ENCODE data around the gene DCLRE1A.
"Not testable (repeated sequence)": the region's sequence is repeated elsewhere in the genome, so short reads cannot be mapped to it uniquely, and the experiment has no call there.

DCLRE1A gene

DNA sequence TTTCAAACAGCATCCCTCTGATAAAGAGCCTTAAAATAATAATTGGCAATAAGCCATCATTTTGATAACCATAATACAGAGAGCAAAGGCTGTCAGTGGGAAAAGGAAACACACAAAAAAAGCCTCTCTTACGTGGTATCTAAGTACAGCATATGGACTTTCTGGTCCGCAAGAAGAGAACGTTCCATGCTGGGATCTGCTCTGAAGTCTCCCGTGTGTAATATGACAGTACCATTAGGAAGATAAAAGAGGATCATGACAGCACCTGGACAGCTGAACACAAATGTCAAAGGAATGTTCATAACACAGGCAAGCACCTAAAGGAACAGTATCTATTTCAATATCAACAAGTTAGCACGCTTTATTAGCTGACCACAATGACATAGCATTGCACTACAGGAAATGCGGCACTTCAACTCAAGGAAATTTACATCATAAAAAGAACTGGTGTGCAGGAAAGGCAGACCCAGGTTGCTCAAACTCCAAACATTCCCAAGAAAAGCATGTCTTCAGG lies 9.9 kb downstream of the DCLRE1A start:
- Histone ChIP-seq H3K27me3 (no peaks in the 10 kb centered on the region), H3K27ac (no peak overlapping the region), H3K4me1 (0 out of 2 replicates have a peak, but pooled peaks cover 6% of the 10 kb centered on the region), H3K9ac (no peak overlapping the region), H3K4me3 (no peak overlapping the region), H3K4me2 (no peak overlapping the region), H4K20me1 (no peaks in the 10 kb centered on the region), H3K9me3 (no peaks in the 10 kb centered on the region), H3K36me3 (no peaks in the 10 kb centered on the region)
- no peak for TF ChIP-seq Cebpa-rat (IDR thresholded peaks at IDR 0.05)

DNA sequence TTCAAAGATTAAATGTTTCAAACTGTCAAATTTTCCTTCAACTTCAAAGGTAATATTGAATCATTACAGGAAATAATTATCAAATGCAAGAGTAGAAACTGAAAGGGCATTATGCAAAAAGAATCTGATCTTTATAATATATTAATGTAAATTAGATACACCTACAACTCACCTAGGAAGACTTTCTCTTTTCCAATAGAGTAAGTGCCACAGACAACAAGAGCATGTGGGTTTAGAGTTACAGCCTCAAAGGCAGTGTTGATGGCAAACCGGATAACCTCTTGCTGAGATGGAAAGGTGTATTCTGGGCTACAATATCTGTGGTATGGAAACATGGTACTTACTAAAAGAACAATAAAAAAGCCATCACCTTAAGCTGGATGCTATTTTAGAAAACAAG lies 11.7 kb downstream of the DCLRE1A start:
- TF ChIP-seq Cebpa-rat (IDR thresholded peaks at IDR 0.05): no peak
- Histone ChIP-seq H3K27me3 (no peaks in the 10 kb centered on the region), H4K20me1 (no peaks in the 10 kb centered on the region), H3K9ac (no peak overlapping the region), H3K9me3 (no peaks in the 10 kb centered on the region), H3K4me3 (no peak overlapping the region), H3K36me3 (no peaks in the 10 kb centered on the region), H3K4me1 (0 out of 2 replicates have a peak, but pooled peaks cover 6% of the 10 kb centered on the region), H3K27ac (no peak overlapping the region), H3K4me2 (no peak overlapping the region)

DNA sequence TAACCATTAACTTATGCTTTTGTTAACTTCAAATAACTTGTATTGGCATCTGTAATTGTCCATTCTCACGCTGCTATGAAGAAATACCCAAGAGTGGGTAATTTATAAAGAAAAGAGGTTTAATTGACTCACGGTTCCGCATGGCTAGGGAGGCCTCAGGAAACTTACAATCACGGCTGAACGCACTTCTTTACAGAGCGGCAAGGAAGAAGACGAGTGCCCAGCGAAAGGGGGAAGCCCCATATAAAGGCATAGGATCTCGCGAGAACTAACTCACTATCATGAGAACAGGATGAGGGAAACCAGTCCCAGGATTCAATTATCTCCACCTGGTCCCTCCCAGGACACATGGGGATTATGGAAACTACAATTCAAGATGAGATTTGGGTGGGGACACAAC lies 25.3 kb downstream of the DCLRE1A start:
- H3K36me3 ChIP-seq, H3K27ac ChIP-seq, H3K4me2 ChIP-seq, H3K4me1 ChIP-seq, H3K27me3 ChIP-seq, H3K4me3 ChIP-seq, H3K9ac ChIP-seq, H4K20me1 ChIP-seq: not testable (repeated sequence)
- peaks cover 26% of the 10 kb centered on the region for H3K9me3 ChIP-seq

DNA sequence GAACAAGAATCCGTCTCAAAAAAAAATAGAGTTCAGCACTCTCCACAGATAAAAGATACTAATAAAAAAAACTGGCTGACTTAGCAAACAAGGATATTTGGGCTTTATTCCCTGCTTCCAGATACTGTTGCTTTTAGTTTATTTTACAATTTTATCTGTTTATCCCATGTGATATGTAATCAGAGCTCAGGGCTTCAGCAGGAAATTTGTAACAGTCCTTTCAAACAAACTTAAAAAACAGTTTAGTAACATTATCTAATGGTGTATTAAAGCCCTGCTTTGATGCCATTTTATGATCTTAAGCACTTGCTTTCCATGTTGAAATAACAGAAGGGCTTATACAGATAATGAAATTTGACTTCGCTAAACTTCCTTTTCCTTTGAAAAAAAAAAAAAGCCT lies 28.1 kb downstream of the DCLRE1A start:
- H3K27me3 ChIP-seq: no peaks in the 10 kb centered on the region
- H3K4me3 ChIP-seq: no peak overlapping the region
- no peaks in the 10 kb centered on the region for H4K20me1 ChIP-seq
- no peak overlapping the region for H3K27ac ChIP-seq
- H3K36me3 ChIP-seq: no peaks in the 10 kb centered on the region
- peaks cover 26% of the 10 kb centered on the region for H3K9me3 ChIP-seq
- no peak overlapping the region for H3K4me2 ChIP-seq
- H3K9ac ChIP-seq: no peak overlapping the region
- no peak for TF ChIP-seq Cebpa-rat (IDR thresholded peaks at IDR 0.05)
- no peaks in the 10 kb centered on the region for H3K4me1 ChIP-seq

DNA sequence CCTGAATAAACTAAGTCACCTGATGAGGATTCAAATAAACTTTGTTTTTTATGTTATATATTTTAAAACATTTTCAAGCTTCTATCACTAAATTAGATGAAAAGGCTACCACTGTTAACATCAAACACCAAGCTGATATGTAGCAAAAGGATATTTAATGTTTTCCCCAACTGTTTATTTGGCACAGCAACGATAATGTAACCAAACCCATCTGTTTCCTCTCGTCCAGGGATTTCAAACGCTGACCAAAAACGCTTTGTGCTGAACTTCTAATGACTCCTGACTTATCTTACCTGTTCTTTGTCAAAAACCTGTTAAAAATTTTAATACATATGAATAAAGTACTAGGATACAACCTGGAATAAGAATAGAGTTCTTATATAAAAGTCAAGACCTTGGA lies 30.5 kb downstream of the DCLRE1A start:
- no peak overlapping the region for H3K9ac ChIP-seq
- no peak overlapping the region for H3K27ac ChIP-seq
- no peak for TF ChIP-seq Cebpa-rat (IDR thresholded peaks at IDR 0.05)
- no peaks in the 10 kb centered on the region for H4K20me1 ChIP-seq
- H3K4me1 ChIP-seq: no peaks in the 10 kb centered on the region
- peaks cover 15% of the 10 kb centered on the region for H3K9me3 ChIP-seq
- no peaks in the 10 kb centered on the region for H3K27me3 ChIP-seq
- H3K4me2 ChIP-seq: no peak overlapping the region
- H3K36me3 ChIP-seq: no peaks in the 10 kb centered on the region
- no peak overlapping the region for H3K4me3 ChIP-seq

DNA sequence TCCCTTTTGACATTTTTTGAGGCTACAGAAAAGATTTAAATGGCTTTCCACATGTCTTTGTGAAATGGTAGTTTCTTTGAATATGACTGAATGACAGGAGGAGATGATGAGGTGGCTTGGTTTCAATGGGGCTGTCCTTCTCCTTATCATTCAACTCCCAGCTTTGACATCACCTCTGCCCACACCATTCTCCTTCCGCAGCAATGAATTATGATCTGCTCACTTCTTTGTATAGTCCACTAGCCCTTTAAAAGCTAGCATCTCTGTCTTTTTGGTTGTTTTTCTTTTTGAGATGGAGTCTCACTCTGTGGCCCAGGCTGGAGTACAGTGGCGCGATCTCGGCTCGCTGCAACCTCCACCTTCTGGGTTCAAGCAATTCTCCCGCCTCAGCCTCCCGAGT lies 31.7 kb downstream of the DCLRE1A start:
- no peaks in the 10 kb centered on the region for H3K36me3 ChIP-seq
- no peak overlapping the region for H3K9ac ChIP-seq
- no peak for TF ChIP-seq Cebpa-rat (IDR thresholded peaks at IDR 0.05)
- no peak overlapping the region for H3K27ac ChIP-seq
- H3K4me2 ChIP-seq: no peak overlapping the region
- H3K9me3 ChIP-seq: peaks cover 7% of the 10 kb centered on the region; the same call in 1 of the 2 replicates
- H3K4me1 ChIP-seq: no peaks in the 10 kb centered on the region
- no peaks in the 10 kb centered on the region for H4K20me1 ChIP-seq
- H3K27me3 ChIP-seq: no peaks in the 10 kb centered on the region
- H3K4me3 ChIP-seq: no peak overlapping the region

DNA sequence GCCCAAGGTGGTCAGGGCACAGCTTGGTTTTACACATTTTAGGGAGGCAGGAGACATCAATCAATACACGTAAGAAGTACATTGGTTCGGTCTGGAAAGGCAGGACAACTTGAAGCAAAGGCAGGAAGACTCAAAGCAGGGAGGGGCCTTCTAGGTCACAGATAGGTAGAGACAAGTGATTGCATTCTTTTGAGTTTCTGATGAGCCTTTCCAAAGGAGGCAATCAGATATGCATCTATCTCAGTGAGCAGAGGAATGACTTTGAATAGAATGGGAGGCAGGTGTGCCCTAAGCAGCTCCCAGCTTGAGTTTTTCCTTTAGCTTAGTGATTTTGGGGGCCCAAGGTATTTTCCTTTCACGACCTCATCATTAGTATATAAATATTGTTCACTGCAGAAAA lies 32.6 kb downstream of the DCLRE1A start:
- not testable (repeated sequence) for H3K36me3 ChIP-seq, H3K27me3 ChIP-seq, H3K4me2 ChIP-seq, H3K27ac ChIP-seq, H3K4me1 ChIP-seq, H4K20me1 ChIP-seq, H3K4me3 ChIP-seq, H3K9ac ChIP-seq, H3K9me3 ChIP-seq

DNA sequence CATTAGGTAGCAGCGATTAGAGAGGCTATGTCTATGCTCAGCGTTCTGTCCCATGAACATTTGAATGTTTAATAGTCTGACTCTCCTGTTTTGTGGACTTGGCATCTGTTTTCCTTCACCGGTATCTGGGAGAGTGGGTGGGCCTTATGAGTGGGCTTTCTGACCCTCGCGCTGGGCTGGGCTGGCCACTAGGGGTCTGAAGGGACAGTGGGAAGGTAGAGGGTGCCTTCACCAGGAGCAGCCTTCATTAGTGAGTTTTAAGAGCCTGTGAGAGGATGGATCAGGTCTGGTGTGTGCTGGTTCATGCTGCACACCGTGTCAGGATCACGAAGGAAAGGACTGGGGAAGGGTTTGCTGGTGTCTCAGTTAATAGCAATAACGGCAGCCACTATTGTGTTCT lies 33.4 kb downstream of the DCLRE1A start:
- H3K4me3 ChIP-seq: no peak overlapping the region
- H3K9me3 ChIP-seq: peaks cover 7% of the 10 kb centered on the region; the same call in 1 of the 2 replicates
- no peak overlapping the region for H3K9ac ChIP-seq
- H3K4me1 ChIP-seq: no peaks in the 10 kb centered on the region
- H3K27ac ChIP-seq: no peak overlapping the region
- no peaks in the 10 kb centered on the region for H4K20me1 ChIP-seq
- TF ChIP-seq Cebpa-rat (IDR thresholded peaks at IDR 0.05): no peak
- no peak overlapping the region for H3K4me2 ChIP-seq
- no peaks in the 10 kb centered on the region for H3K27me3 ChIP-seq
- H3K36me3 ChIP-seq: no peaks in the 10 kb centered on the region

DNA sequence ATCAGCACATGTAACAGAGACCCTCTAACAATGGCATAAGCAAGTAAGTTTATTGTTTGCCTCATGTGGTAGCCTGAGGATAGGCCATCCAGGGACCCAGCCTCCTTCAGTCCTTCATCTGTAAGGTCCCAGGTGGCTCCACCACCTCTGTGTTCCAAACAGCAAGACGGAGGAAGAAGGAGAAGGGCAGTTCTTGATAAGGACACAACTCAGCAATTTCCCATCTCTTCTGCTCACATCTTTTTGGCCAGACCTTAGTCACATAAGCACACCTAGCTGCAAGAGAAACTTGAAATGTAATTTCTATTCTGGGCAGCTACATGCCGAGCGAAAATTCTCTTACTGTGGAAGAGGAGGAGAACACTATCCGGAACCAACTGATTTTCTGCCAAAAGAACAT lies 33.9 kb downstream of the DCLRE1A start:
- Histone ChIP-seq H4K20me1 (no peaks in the 10 kb centered on the region), H3K4me2 (no peak overlapping the region)
- TF ChIP-seq Cebpa-rat (IDR thresholded peaks at IDR 0.05): no peak

DNA sequence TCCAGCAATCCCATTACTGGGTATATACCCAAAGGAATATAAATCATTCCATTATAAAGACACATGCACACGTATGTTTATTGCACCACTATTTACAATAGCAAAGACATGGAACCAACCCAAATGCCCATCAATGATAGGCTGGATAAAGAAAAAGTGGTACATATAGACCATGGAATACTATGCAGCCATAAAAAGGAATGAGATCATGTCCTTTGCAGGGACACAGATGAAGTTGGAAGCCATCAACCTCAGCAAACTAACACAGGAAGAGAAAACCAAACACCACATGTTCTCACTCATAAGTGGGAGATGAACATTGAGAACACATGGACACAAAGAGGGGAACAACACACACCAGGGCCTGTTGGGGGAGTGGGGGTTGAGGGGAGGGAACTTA lies 39.2 kb downstream of the DCLRE1A start:
- H3K4me1 ChIP-seq, H3K27ac ChIP-seq, H3K4me2 ChIP-seq, H4K20me1 ChIP-seq, H3K9me3 ChIP-seq, H3K9ac ChIP-seq, H3K27me3 ChIP-seq, H3K4me3 ChIP-seq, H3K36me3 ChIP-seq: not testable (repeated sequence)

More for the DNA sequence above, 33.9 kb downstream of the DCLRE1A start:
- Histone ChIP-seq H3K9me3 (peaks cover 2% of the 10 kb centered on the region; the same call in 1 of the 2 replicates), H3K9ac (no peak overlapping the region), H3K4me1 (no peaks in the 10 kb centered on the region), H3K27ac (no peak overlapping the region), H3K36me3 (no peaks in the 10 kb centered on the region), H3K4me3 (no peak overlapping the region), H3K27me3 (no peaks in the 10 kb centered on the region)

DNA sequence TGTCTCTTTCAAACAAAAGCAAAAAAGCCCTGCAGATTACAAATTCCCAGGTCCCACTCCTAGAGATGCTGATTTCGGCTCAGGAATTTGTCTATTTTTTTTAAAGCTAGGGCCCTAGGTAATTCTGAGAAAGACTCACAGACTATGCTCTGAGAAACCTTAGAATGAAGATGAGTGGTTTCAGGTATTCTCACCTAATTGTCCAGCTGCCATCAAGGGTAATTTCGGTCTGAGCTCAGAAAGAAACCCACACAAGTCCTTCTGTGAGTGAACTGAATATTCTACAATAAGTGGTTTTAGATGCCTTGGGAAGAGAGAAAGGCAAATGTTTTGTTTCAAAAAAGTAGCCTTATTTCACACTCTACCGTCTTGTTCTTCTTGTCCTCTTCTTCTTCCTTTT lies 45.7 kb downstream of the DCLRE1A start:
- Histone ChIP-seq H3K4me2 (no peak overlapping the region), H3K4me3 (no peak overlapping the region), H3K9me3 (no peaks in the 10 kb centered on the region), H3K27me3 (no peaks in the 10 kb centered on the region), H3K4me1 (peaks cover 2% of the 10 kb centered on the region; the same call in 1 of the 2 replicates), H3K36me3 (no peaks in the 10 kb centered on the region), H4K20me1 (no peaks in the 10 kb centered on the region), H3K27ac (no peak overlapping the region), H3K9ac (no peak overlapping the region)
- TF ChIP-seq Cebpa-rat (IDR thresholded peaks at IDR 0.05): no peak
